Activated CD4-positive, alpha-beta memory T cell treated with anti-CD3 and anti-CD28 coated beads, Interleukin-2, amount 10 ng/mL, durations not matched to agents 7 days and 5 days (primary cell): Measurements from ENCODE around the gene GNAT2. TPM values are rescaled to one million over a fixed set of nuclear protein-coding genes. Genes with fewer than 3 reads are reported as not detected.

ENCODE experiments used
- CTCF ChIA-PET: fragments of 350-600 bp; sonication (Branson Sonifier 250); formaldehyde crosslinking; loops from one replicate; lab custom pipeline; 2021; ENCODE audit warnings: antibody characterized with exemption, inconsistent platforms; lab: Charles Lee
- POLR2A ChIA-PET: fragments of 350-600 bp; sonication (Branson Sonifier 250); formaldehyde crosslinking; loops from one replicate; lab custom pipeline; 2021; ENCODE audit warnings: antibody characterized with exemption; lab: Charles Lee
- DNase-seq: peaks from one replicate; pipeline ENCODE4 v3.0.0-alpha.2; 2020
- H3K27ac Mint-ChIP-seq: one replicate; pipeline ENCODE4 v1.8.0; 2021; ENCODE audit warnings: mild to moderate bottlenecking, mixed read lengths
- H3K27me3 Mint-ChIP-seq: one replicate; pipeline ENCODE4 v1.8.0; 2021; ENCODE audit warnings: mixed read lengths
- H3K36me3 Mint-ChIP-seq: one replicate; pipeline ENCODE4 v1.8.0; 2021; ENCODE audit warnings: low read depth, mixed read lengths
- H3K4me1 Mint-ChIP-seq: one replicate; pipeline ENCODE4 v1.8.0; 2021; ENCODE audit warnings: mixed read lengths
- H3K4me3 Mint-ChIP-seq: one replicate; pipeline ENCODE4 v1.8.0; 2021; ENCODE audit warnings: mild to moderate bottlenecking, mixed read lengths
- H3K9me3 Mint-ChIP-seq: one replicate; pipeline ENCODE4 v1.8.0; 2021; ENCODE audit warnings: mixed read lengths
- total RNA-seq, 2 experiments: library from RNA; stranded (reverse); gene quantifications; one replicate each; pipeline ENCODE4 v1.2.3, GENCODE V29; 2021

GNAT2 gene
- total RNA-seq, 2 experiments from 2014 or later: not detected

- H3K36me3 Mint-ChIP-seq: peaks cover 78% of the 10 kb centered on the region
- H3K4me1 Mint-ChIP-seq: no peaks in the 10 kb centered on the region
- H3K27ac Mint-ChIP-seq: no peak overlapping the region
- DNase-seq: no peak
- H3K9me3 Mint-ChIP-seq: no peaks in the 10 kb centered on the region
- CTCF ChIA-PET: no interaction called here
- no peaks in the 10 kb centered on the region for H3K27me3 Mint-ChIP-seq
- POLR2A ChIA-PET: interaction anchor here (1.1 kb wide), 1 partner anchor 41 kb away, joined by 3 read pairs; the partner anchor contains the start of gene GNAI3
- H3K4me3 Mint-ChIP-seq: no peak overlapping the region
Observed at GRCh38 chr1:109589679-109590078, 29.7 kb downstream of the GNAT2 start.

- Mint-ChIP-seq H3K27me3 (no peaks in the 10 kb centered on the region), H3K4me1 (no peaks in the 10 kb centered on the region), H3K36me3 (peaks cover 78% of the 10 kb centered on the region), H3K4me3 (no peak overlapping the region), H3K27ac (no peak overlapping the region), H3K9me3 (no peaks in the 10 kb centered on the region)
- no peak for DNase-seq
- ChIA-PET POLR2A (no interaction called here), CTCF (no interaction called here)
Observed at GRCh38 chr1:109589177-109589576, 30.2 kb downstream of the GNAT2 start.

- no peak overlapping the region for H3K4me3 Mint-ChIP-seq
- no peaks in the 10 kb centered on the region for H3K9me3 Mint-ChIP-seq
- no peaks in the 10 kb centered on the region for H3K4me1 Mint-ChIP-seq
- POLR2A ChIA-PET: no interaction called here
- no peak overlapping the region for H3K27ac Mint-ChIP-seq
- no peak for DNase-seq
- peaks cover 69% of the 10 kb centered on the region for H3K36me3 Mint-ChIP-seq
- CTCF ChIA-PET: interaction anchor here (1.0 to 1.7 kb wide), 3 partner anchors 16 to 55 kb away, joined by 3 to 5 read pairs (median 3); no protein-coding TSS in a partner anchor
- no peaks in the 10 kb centered on the region for H3K27me3 Mint-ChIP-seq
Observed at GRCh38 chr1:109586055-109586454, 33.4 kb downstream of the GNAT2 start.

GRCh38 chr1:109584766-109585165, 34.6 kb downstream of the GNAT2 start:
- CTCF ChIA-PET: interaction anchor here (1.7 kb wide), 1 partner anchor 56 kb away, joined by 5 read pairs; no protein-coding TSS in a partner anchor
- Mint-ChIP-seq H3K4me1 (no peaks in the 10 kb centered on the region), H3K36me3 (peaks cover 72% of the 10 kb centered on the region), H3K9me3 (no peaks in the 10 kb centered on the region), H3K27ac (no peak overlapping the region), H3K27me3 (no peaks in the 10 kb centered on the region), H3K4me3 (no peak overlapping the region)
- POLR2A ChIA-PET: no interaction called here
- DNase-seq: no peak

- Mint-ChIP-seq H3K4me1 (peaks cover 3% of the 10 kb centered on the region), H3K36me3 (peaks cover 62% of the 10 kb centered on the region), H3K27ac (no peak overlapping the region), H3K9me3 (no peaks in the 10 kb centered on the region), H3K27me3 (no peaks in the 10 kb centered on the region), H3K4me3 (no peak overlapping the region)
- CTCF ChIA-PET: no interaction called here
- POLR2A ChIA-PET: interaction anchor here (1.3 kb wide), 1 partner anchor 31 kb away, joined by 3 read pairs; no protein-coding TSS in a partner anchor
- DNase-seq: no peak
Observed at GRCh38 chr1:109582021-109582420, 37.4 kb downstream of the GNAT2 start.

GRCh38 chr1:109579491-109579890, 39.9 kb downstream of the GNAT2 start:
- POLR2A ChIA-PET: interaction anchor here (0.9 to 1.6 kb wide), 2 partner anchors 15 to 30 kb away, joined by 3 to 6 read pairs; no protein-coding TSS in a partner anchor
- Mint-ChIP-seq H3K27me3 (no peaks in the 10 kb centered on the region), H3K27ac (no peak overlapping the region), H3K4me3 (no peak overlapping the region), H3K36me3 (peaks cover 55% of the 10 kb centered on the region), H3K4me1 (peaks cover 3% of the 10 kb centered on the region), H3K9me3 (no peaks in the 10 kb centered on the region)
- CTCF ChIA-PET: interaction anchor here (1.0 to 1.1 kb wide), 2 partner anchors 60 to 405 kb away, joined by 3 read pairs; partner anchors contain the start of gene AHCYL1
- no peak for DNase-seq

- H3K9me3 Mint-ChIP-seq: no peaks in the 10 kb centered on the region
- peaks cover 3% of the 10 kb centered on the region for H3K4me1 Mint-ChIP-seq
- CTCF ChIA-PET: interaction anchor here (1.0 kb wide), 1 partner anchor 61 kb away, joined by 3 read pairs; no protein-coding TSS in a partner anchor
- no peak for DNase-seq
- POLR2A ChIA-PET: interaction anchor here (1.2 kb wide), 1 partner anchor 30 kb away, joined by 4 read pairs; no protein-coding TSS in a partner anchor
- H3K27ac Mint-ChIP-seq: no peak overlapping the region
- H3K4me3 Mint-ChIP-seq: no peak overlapping the region
- H3K36me3 Mint-ChIP-seq: peaks cover 54% of the 10 kb centered on the region
- no peaks in the 10 kb centered on the region for H3K27me3 Mint-ChIP-seq
Observed at GRCh38 chr1:109578947-109579443, 40.4 kb downstream of the GNAT2 start.

GRCh38 chr1:109573785-109574184, 45.6 kb downstream of the GNAT2 start:
- no peak for DNase-seq
- POLR2A ChIA-PET: interaction anchor here (2.7 kb wide), 1 partner anchor 25 kb away, joined by 11 read pairs; the partner anchor contains the start of gene GNAI3

GRCh38 chr1:109570414-109570813, 49.0 kb downstream of the GNAT2 start:
- Mint-ChIP-seq H3K4me1 (peaks cover 16% of the 10 kb centered on the region), H3K4me3 (no peak overlapping the region), H3K9me3 (no peaks in the 10 kb centered on the region), H3K36me3 (peaks cover 10% of the 10 kb centered on the region), H3K27ac (no peak overlapping the region), H3K27me3 (no peaks in the 10 kb centered on the region)
- ChIA-PET CTCF (interaction anchor here (1.1 to 2.9 kb wide), 4 partner anchors 15 to 73 kb away, joined by 3 to 12 read pairs (median 6); partner anchors contain the start of gene GNAI3), POLR2A (interaction anchor here (1.7 to 2.3 kb wide), 2 partner anchors 21 to 22 kb away, joined by 4 to 11 read pairs; partner anchors contain the start of gene GNAI3)
- no peak for DNase-seq

More at GRCh38 chr1:109573785-109574184, 45.6 kb downstream of the GNAT2 start:
- Mint-ChIP-seq H3K27me3 (no peaks in the 10 kb centered on the region), H3K4me3 (no peak overlapping the region), H3K9me3 (no peaks in the 10 kb centered on the region), H3K36me3 (peaks cover 21% of the 10 kb centered on the region), H3K4me1 (peaks cover 11% of the 10 kb centered on the region), H3K27ac (no peak overlapping the region)
- CTCF ChIA-PET: no interaction called here

GRCh38 chr1:109569323-109569722, 50.1 kb downstream of the GNAT2 start:
- DNase-seq: no peak
- CTCF ChIA-PET: interaction anchor here (1.7 to 2.9 kb wide), 3 partner anchors 16 to 71 kb away, joined by 3 to 12 read pairs (median 8); partner anchors contain the start of gene GNAI3
- Mint-ChIP-seq H3K9me3 (no peaks in the 10 kb centered on the region), H3K27me3 (no peaks in the 10 kb centered on the region), H3K27ac (no peak overlapping the region), H3K4me1 (peaks cover 19% of the 10 kb centered on the region), H3K4me3 (no peak overlapping the region), H3K36me3 (peaks cover 8% of the 10 kb centered on the region)
- POLR2A ChIA-PET: interaction anchor here (1.7 to 2.3 kb wide), 2 partner anchors 20 to 21 kb away, joined by 4 to 11 read pairs; partner anchors contain the start of gene GNAI3

- no peaks in the 10 kb centered on the region for H3K9me3 Mint-ChIP-seq
- ChIA-PET CTCF (interaction anchor here (1.6 to 2.9 kb wide), 3 partner anchors 19 to 72 kb away, joined by 5 to 12 read pairs (median 8); partner anchors contain the start of gene GNAI3), POLR2A (interaction anchor here (1.3 to 2.3 kb wide), 2 partner anchors 20 kb away, joined by 3 to 11 read pairs; partner anchors contain the start of gene GNAI3)
- H3K4me1 Mint-ChIP-seq: peaks cover 24% of the 10 kb centered on the region
- H3K36me3 Mint-ChIP-seq: peaks cover 8% of the 10 kb centered on the region
- no peak overlapping the region for H3K27ac Mint-ChIP-seq
- no peaks in the 10 kb centered on the region for H3K27me3 Mint-ChIP-seq
- no peak overlapping the region for H3K4me3 Mint-ChIP-seq
- no peak for DNase-seq
Observed at GRCh38 chr1:109567877-109568672, 51.3 kb downstream of the GNAT2 start.

- H3K9me3 Mint-ChIP-seq: no peaks in the 10 kb centered on the region
- POLR2A ChIA-PET: interaction anchor here (1.3 kb wide), 1 partner anchor 19 kb away, joined by 3 read pairs; the partner anchor contains the start of gene GNAI3
- H3K27ac Mint-ChIP-seq: no peak overlapping the region
- CTCF ChIA-PET: interaction anchor here (1.6 kb wide), 1 partner anchor 35 kb away, joined by 5 read pairs; no protein-coding TSS in a partner anchor
- peaks cover 8% of the 10 kb centered on the region for H3K36me3 Mint-ChIP-seq
- H3K4me3 Mint-ChIP-seq: no peak overlapping the region
- DNase-seq: no peak
- no peaks in the 10 kb centered on the region for H3K27me3 Mint-ChIP-seq
- peaks cover 18% of the 10 kb centered on the region for H3K4me1 Mint-ChIP-seq
Observed at GRCh38 chr1:109566982-109567381, 52.4 kb downstream of the GNAT2 start.
